ENCODE data around the gene DNMT1.

GRCh38 chr19:10086591-10087192 is 108.1 kb downstream of the DNMT1 start:
- TF ChIP-seq GATA2 (IDR thresholded peaks at IDR 0.05; ENCODE audit: low read depth, low read length), result no peak
- TF ChIP-seq GATA3 (IDR thresholded peaks at IDR 0.05; ENCODE audit: low read depth, low read length), result no peak
